Measurements from ENCODE around the gene SH2B2. TPM values are rescaled to one million over a fixed set of nuclear protein-coding genes. Genes with fewer than 3 reads are reported as not detected.

Gene SH2B2
- total RNA-seq, 4 donors from 2014 or later: 13.9 to 28.6 (median 20.6) TPM

- no peak for DNase-seq (ENCODE audit: low spot score in 2 of 2)
- intact Hi-C loops (cut with DNase I; ENCODE audit: low total_unique reads): no loop called here
- H3K4me3 ChIP-seq (ENCODE audit: low read depth, poor library complexity, severe bottlenecking): no peak overlapping the region
- TF ChIP-seq CTCF (IDR thresholded peaks at IDR 0.05) (no peak), POLR2A (IDR thresholded peaks at IDR 0.05) (no peak)
- 77 to 81% methylated on average over 11 to 13 of the region's 13 CpGs for WGBS, 2 donors
Observed at GRCh38 chr7:102303669-102304422, 17.2 kb downstream of the SH2B2 start.

- intact Hi-C loops (cut with DNase I; ENCODE audit: low total_unique reads): no loop called here
- no peak overlapping the region for H3K4me3 ChIP-seq (ENCODE audit: low read depth, poor library complexity, severe bottlenecking)
- no peak for DNase-seq (ENCODE audit: low spot score in 2 of 2)
- WGBS, 2 donors: 58 to 70% methylated on average over 11 of the region's 11 CpGs
- TF ChIP-seq CTCF (IDR thresholded peaks at IDR 0.05) (no peak), POLR2A (IDR thresholded peaks at IDR 0.05) (no peak)
Observed at GRCh38 chr7:102304668-102305067, 18.0 kb downstream of the SH2B2 start.

- no peak overlapping the region for H3K4me3 ChIP-seq (ENCODE audit: low read depth, poor library complexity, severe bottlenecking)
- intact Hi-C loops (cut with DNase I; ENCODE audit: low total_unique reads): no loop called here
- 92 to 94% methylated on average over 17 of the region's 17 CpGs for WGBS, 2 donors
- TF ChIP-seq CTCF (IDR thresholded peaks at IDR 0.05) (no peak), POLR2A (IDR thresholded peaks at IDR 0.05) (no peak)
- no peak for DNase-seq (ENCODE audit: low spot score in 2 of 2)
Observed at GRCh38 chr7:102305414-102306268, 19.0 kb downstream of the SH2B2 start.

GRCh38 chr7:102306916-102307677 is 20.4 kb downstream of the SH2B2 start:
- intact Hi-C loops (cut with DNase I; ENCODE audit: low total_unique reads): no loop called here
- WGBS, 2 donors: 35 to 41% methylated on average over 14 to 17 of the region's 17 CpGs
- H3K4me3 ChIP-seq (ENCODE audit: low read depth, poor library complexity, severe bottlenecking): no peak overlapping the region
- no peak for TF ChIP-seq CTCF (IDR thresholded peaks at IDR 0.05)
- no peak for TF ChIP-seq POLR2A (IDR thresholded peaks at IDR 0.05)
- DNase-seq (ENCODE audit: low spot score in 2 of 2): peak in 1 of 2 donors; percentile 52

GRCh38 chr7:102310414-102310815 is 23.7 kb downstream of the SH2B2 start:
- intact Hi-C loops (cut with DNase I; ENCODE audit: low total_unique reads): no loop called here
- H3K4me3 ChIP-seq (ENCODE audit: low read depth, poor library complexity, severe bottlenecking): no peak overlapping the region
- 53 to 77% methylated on average over 9 of the region's 9 CpGs for WGBS, 2 donors
- no peak for DNase-seq (ENCODE audit: low spot score in 2 of 2)
- no peak for TF ChIP-seq POLR2A (IDR thresholded peaks at IDR 0.05)
- no peak for TF ChIP-seq CTCF (IDR thresholded peaks at IDR 0.05)

Measured in lower leg skin (tissue), 4 donors.